ENCODE data around the gene SSU72.
"Not testable (repeated sequence)": the region's sequence is repeated elsewhere in the genome, so short reads cannot be mapped to it uniquely, and the experiment has no call there.

The SSU72 gene

GRCh38 chr1:1594602-1595260 lies 20.1 kb upstream of the SSU72 start:
- no peak for DNase-seq

- DNase-seq, result no peak
These were observed 19.4 kb upstream of the SSU72 start for GRCh38 chr1:1593834-1594601.

GRCh38 chr1:1591452-1591851 lies 16.8 kb upstream of the SSU72 start:
- no peak for DNase-seq

- no peak for DNase-seq
These were observed 8.8 kb upstream of the SSU72 start for GRCh38 chr1:1583347-1584010.

- no peak for DNase-seq
These were observed 8.1 kb upstream of the SSU72 start for GRCh38 chr1:1582585-1583346.

GRCh38 chr1:1578371-1578940 lies 3.8 kb upstream of the SSU72 start:
- no peak for DNase-seq

GRCh38 chr1:1577367-1578011 lies 2.8 kb upstream of the SSU72 start:
- no peak for DNase-seq

- DNase-seq, result no peak
These were observed 581 bp downstream of the SSU72 start for GRCh38 chr1:1573843-1574720.

GRCh38 chr1:1569341-1569740 lies 5.3 kb downstream of the SSU72 start:
- DNase-seq, result no peak

GRCh38 chr1:1567891-1568291 lies 6.8 kb downstream of the SSU72 start:
- no peak for DNase-seq

- DNase-seq, result no peak
These were observed 7.3 kb downstream of the SSU72 start for GRCh38 chr1:1567152-1567875.

GRCh38 chr1:1565340-1565739 lies 9.3 kb downstream of the SSU72 start:
- no peak for DNase-seq

GRCh38 chr1:1564268-1564667 lies 10.4 kb downstream of the SSU72 start:
- DNase-seq, result no peak

GRCh38 chr1:1563688-1564087 lies 11.0 kb downstream of the SSU72 start:
- DNase-seq, result no peak

GRCh38 chr1:1562556-1563195 lies 12.0 kb downstream of the SSU72 start:
- no peak for DNase-seq

- DNase-seq, result no peak
These were observed 12.7 kb downstream of the SSU72 start for GRCh38 chr1:1561801-1562470.

GRCh38 chr1:1560178-1560577 lies 14.5 kb downstream of the SSU72 start:
- DNase-seq, result no peak

- no peak for DNase-seq
These were observed 15.6 kb downstream of the SSU72 start for GRCh38 chr1:1559066-1559465.

- no peak for DNase-seq
These were observed 16.1 kb downstream of the SSU72 start for GRCh38 chr1:1558591-1558990.

GRCh38 chr1:1557688-1558087 lies 17.0 kb downstream of the SSU72 start:
- DNase-seq, result not testable (repeated sequence)
